ENCODE results near the gene SUN5.

SUN5 gene

DNA sequence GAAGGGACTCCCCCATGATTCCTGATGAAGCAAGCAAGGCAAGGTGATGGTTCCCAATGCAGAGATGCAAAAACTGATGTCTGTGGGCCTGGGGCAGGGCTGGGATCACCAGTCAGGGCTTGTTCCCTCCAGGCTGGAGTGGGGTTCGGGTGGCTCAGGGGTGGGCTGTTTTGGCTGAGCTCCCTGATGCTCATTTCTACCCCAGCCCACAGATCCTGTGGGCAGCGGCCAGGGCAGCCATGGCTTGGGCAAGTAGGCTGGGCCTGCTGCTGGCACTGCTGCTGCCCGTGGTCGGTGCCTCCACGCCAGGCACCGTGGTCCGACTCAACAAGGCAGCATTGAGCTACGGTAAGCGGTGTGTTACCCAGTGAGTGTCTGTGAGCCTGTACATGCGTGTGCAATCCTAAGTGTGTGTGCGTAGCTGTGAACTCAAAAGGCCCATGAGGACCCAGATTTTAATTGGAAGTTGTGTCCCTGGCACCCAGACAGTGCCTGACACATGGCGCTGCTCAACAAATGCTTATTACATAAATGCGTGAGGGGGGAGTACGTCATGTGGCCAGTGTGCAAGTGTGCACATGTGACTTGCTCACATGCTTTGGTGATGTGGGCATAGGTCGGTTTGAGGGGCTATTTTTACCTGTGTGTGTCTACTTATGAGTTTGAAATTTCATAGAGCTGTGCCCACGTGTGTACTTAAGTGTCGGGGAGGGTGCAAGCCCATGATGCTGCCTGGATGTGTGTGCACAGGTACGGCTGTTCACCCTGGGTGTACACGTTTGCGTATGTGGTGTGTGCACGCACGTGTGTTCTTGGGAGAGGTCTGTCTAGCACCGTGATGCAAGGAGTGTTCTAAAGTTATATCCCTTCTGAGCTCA lies 4.3 kb upstream of the SUN5 start:
- Histone ChIP-seq H3K9ac (ENCODE audit: low read depth, low read length) (no peak overlapping the region), H3K4me3 (ENCODE audit: low read depth, low read length) (no peak overlapping the region), H3K36me3 (ENCODE audit: control insufficient read depth, insufficient read depth, low read length) (no peaks in the 10 kb centered on the region), H3K4me1 (ENCODE audit: control insufficient read depth, insufficient read depth, low read length) (no peaks in the 10 kb centered on the region), H3K9me3 (ENCODE audit: control insufficient read depth, insufficient read depth, low read length) (no peaks in the 10 kb centered on the region), H3K27me3 (ENCODE audit: control insufficient read depth, insufficient read depth, low read length) (no peaks in the 10 kb centered on the region)

DNA sequence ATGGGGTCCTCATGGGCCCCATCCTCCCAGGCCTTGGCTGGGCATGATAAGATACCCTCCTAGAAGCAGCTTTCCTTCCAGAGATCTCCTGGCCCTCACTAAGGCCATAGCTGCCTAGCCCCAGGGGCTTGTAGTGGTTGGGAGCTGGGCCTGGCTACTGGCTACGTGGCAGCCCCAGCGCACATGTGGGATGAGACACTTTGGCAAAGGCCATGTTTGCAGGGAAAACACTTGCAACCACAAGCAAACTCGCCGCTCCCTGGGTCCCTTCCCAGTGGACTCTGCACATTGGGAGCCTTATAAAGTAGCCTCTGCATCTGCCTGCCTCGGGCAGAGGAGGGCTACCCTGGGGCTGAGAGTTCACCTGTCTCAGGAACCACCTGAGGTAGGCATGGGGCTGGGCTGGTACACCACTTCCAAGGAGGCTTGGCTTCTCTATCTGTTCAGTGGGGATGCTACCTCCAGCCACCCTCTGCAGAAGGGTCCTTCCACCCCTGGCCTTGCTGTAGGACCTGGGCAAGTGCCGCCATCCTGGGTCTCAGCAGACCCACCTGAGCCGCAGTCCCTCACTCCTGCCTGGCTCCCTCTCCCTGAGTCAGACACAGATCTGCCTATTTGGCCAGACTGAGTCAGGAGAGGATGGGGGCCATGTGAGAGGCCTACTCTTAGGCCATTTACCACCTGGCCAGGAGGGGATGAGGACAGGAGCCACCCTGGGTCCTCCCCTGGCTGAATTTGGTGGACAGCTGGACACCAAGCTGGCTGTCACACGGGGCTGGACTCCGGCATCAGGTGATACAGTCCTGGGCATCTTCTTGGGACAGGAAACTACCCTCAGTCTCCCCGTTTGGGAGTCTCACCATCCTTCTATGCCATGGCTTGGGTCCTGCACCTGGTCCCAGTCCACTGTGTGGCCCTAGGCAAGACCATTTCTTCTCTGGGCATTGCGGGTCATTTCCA lies 3.4 kb upstream of the SUN5 start, which contains the start of gene BPIFB2:
Gene BPIFB2 (plus strand): TSS at position 329 of the 960 bp plus-strand sequence. CDS start 871 bp downstream, outside the sequence.
- Histone ChIP-seq H3K9me3 (ENCODE audit: control insufficient read depth, insufficient read depth, low read length) (no peaks in the 10 kb centered on the region), H3K36me3 (ENCODE audit: control insufficient read depth, insufficient read depth, low read length) (no peaks in the 10 kb centered on the region), H3K4me1 (ENCODE audit: control insufficient read depth, insufficient read depth, low read length) (no peaks in the 10 kb centered on the region), H3K4me3 (ENCODE audit: low read depth, low read length) (no peak within 1 kb of the TSS), H3K9ac (ENCODE audit: low read depth, low read length) (no peak within 1 kb of the TSS), H3K27me3 (ENCODE audit: control insufficient read depth, insufficient read depth, low read length) (no peaks in the 10 kb centered on the region)

DNA sequence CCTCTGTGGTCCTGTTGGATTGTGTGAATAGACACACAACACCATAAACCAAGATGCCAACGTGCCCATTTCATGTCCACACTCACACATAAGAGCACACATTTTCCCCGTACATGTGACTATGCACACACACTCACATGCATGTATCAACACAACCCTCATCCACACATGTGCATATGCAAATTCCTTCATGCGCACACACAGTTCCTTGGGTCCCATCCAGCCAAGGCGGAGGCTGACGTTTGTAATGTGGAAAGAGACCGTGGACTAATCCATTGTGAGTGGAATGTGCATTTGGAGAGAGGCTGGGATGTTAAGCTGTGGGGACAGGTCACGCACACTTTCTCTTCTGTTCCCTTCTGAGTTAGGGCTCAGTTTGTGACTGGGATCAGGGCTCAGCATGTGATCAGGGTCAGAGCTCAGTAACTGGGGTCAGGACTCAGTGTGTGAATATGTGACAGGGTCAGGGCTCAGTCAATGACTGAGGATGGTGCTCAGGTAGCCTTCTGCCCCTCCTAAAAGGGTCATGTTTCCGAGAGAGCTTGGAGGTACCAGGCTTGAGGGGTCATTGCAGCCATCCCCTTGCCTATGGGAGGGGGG lies 2.6 kb upstream of the SUN5 start:
- Histone ChIP-seq H3K36me3 (ENCODE audit: control insufficient read depth, insufficient read depth, low read length) (no peaks in the 10 kb centered on the region), H3K9me3 (ENCODE audit: control insufficient read depth, insufficient read depth, low read length) (no peaks in the 10 kb centered on the region), H3K4me3 (ENCODE audit: low read depth, low read length) (no peak overlapping the region), H3K27me3 (ENCODE audit: control insufficient read depth, insufficient read depth, low read length) (no peaks in the 10 kb centered on the region), H3K4me1 (ENCODE audit: control insufficient read depth, insufficient read depth, low read length) (no peaks in the 10 kb centered on the region), H3K9ac (ENCODE audit: low read depth, low read length) (no peak overlapping the region)

GRCh38 chr20:33005908-33006775 lies 1.9 kb upstream of the SUN5 start:
- no peaks in the 10 kb centered on the region for H3K27me3 ChIP-seq (ENCODE audit: control insufficient read depth, insufficient read depth, low read length)
- no peaks in the 10 kb centered on the region for H3K4me1 ChIP-seq (ENCODE audit: control insufficient read depth, insufficient read depth, low read length)
- H3K4me3 ChIP-seq (ENCODE audit: low read depth, low read length): no peak overlapping the region
- H3K9me3 ChIP-seq (ENCODE audit: control insufficient read depth, insufficient read depth, low read length): no peaks in the 10 kb centered on the region
- no peaks in the 10 kb centered on the region for H3K36me3 ChIP-seq (ENCODE audit: control insufficient read depth, insufficient read depth, low read length)
- no peak overlapping the region for H3K9ac ChIP-seq (ENCODE audit: low read depth, low read length)

- H3K27me3 ChIP-seq (ENCODE audit: control insufficient read depth, insufficient read depth, low read length): no peaks in the 10 kb centered on the region
Measured at GRCh38 chr20:33005132-33005566, 916 bp upstream of the SUN5 start.

GRCh38 chr20:33002087-33002808 lies 2.0 kb downstream of the SUN5 start:
- Histone ChIP-seq H3K9me3 (ENCODE audit: control insufficient read depth, insufficient read depth, low read length) (no peaks in the 10 kb centered on the region), H3K27me3 (ENCODE audit: control insufficient read depth, insufficient read depth, low read length) (no peaks in the 10 kb centered on the region), H3K9ac (ENCODE audit: low read depth, low read length) (no peak overlapping the region), H3K4me3 (ENCODE audit: low read depth, low read length) (no peak overlapping the region), H3K36me3 (ENCODE audit: control insufficient read depth, insufficient read depth, low read length) (no peaks in the 10 kb centered on the region), H3K4me1 (ENCODE audit: control insufficient read depth, insufficient read depth, low read length) (no peaks in the 10 kb centered on the region)

More at GRCh38 chr20:33005132-33005566, 916 bp upstream of the SUN5 start:
- no peak overlapping the region for H3K4me3 ChIP-seq (ENCODE audit: low read depth, low read length)
- no peaks in the 10 kb centered on the region for H3K4me1 ChIP-seq (ENCODE audit: control insufficient read depth, insufficient read depth, low read length)
- H3K9me3 ChIP-seq (ENCODE audit: control insufficient read depth, insufficient read depth, low read length): no peaks in the 10 kb centered on the region
- no peak overlapping the region for H3K9ac ChIP-seq (ENCODE audit: low read depth, low read length)
- H3K36me3 ChIP-seq (ENCODE audit: control insufficient read depth, insufficient read depth, low read length): no peaks in the 10 kb centered on the region

DNA sequence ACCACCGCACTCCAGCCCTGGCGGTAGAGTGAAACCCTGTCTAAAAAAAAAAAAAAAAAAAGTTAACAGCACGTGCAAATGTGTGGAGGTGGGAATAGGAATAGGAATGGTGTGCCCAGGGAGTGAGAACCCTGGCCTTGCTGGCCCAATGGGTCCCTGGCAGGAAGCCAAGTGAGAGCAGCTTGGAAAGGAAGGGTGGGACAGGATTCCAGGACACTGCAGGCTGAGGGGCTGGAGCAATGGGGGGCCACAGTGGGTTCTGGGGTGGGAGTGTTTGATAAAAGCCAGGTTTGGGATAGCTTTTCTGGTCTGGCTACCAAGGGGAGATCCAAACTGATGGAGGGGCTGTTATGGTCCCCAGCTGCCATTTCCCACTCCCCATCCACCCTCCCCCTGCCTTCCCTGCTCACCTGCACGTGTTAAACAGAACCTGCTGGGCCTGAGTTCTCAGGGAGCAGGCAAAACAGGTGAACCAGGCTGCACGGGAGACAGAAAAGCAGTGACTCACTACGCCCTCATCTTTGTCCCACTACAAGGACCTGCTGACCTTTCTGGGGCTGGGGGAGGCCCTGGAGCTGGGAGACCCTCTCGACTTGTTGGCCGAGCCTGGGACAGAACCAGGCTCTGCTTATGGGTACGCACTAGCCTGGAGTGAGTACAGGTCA lies 3.3 kb downstream of the SUN5 start:
- Histone ChIP-seq H3K9ac (ENCODE audit: low read depth, low read length) (no peak overlapping the region), H3K27me3 (ENCODE audit: control insufficient read depth, insufficient read depth, low read length) (no peaks in the 10 kb centered on the region), H3K4me3 (ENCODE audit: low read depth, low read length) (no peak overlapping the region), H3K4me1 (ENCODE audit: control insufficient read depth, insufficient read depth, low read length) (no peaks in the 10 kb centered on the region), H3K9me3 (ENCODE audit: control insufficient read depth, insufficient read depth, low read length) (no peaks in the 10 kb centered on the region), H3K36me3 (ENCODE audit: control insufficient read depth, insufficient read depth, low read length) (no peaks in the 10 kb centered on the region)

- no peaks in the 10 kb centered on the region for H3K36me3 ChIP-seq (ENCODE audit: control insufficient read depth, insufficient read depth, low read length)
- no peak overlapping the region for H3K9ac ChIP-seq (ENCODE audit: low read depth, low read length)
- no peaks in the 10 kb centered on the region for H3K9me3 ChIP-seq (ENCODE audit: control insufficient read depth, insufficient read depth, low read length)
- no peaks in the 10 kb centered on the region for H3K27me3 ChIP-seq (ENCODE audit: control insufficient read depth, insufficient read depth, low read length)
- no peak overlapping the region for H3K4me3 ChIP-seq (ENCODE audit: low read depth, low read length)
- H3K4me1 ChIP-seq (ENCODE audit: control insufficient read depth, insufficient read depth, low read length): no peaks in the 10 kb centered on the region
Measured at GRCh38 chr20:32999603-33000250, 4.5 kb downstream of the SUN5 start.

- Histone ChIP-seq H3K4me3 (ENCODE audit: low read depth, low read length) (no peak overlapping the region), H3K36me3 (ENCODE audit: control insufficient read depth, insufficient read depth, low read length) (no peaks in the 10 kb centered on the region), H3K4me1 (ENCODE audit: control insufficient read depth, insufficient read depth, low read length) (no peaks in the 10 kb centered on the region), H3K27me3 (ENCODE audit: control insufficient read depth, insufficient read depth, low read length) (no peaks in the 10 kb centered on the region), H3K9me3 (ENCODE audit: control insufficient read depth, insufficient read depth, low read length) (no peaks in the 10 kb centered on the region), H3K9ac (ENCODE audit: low read depth, low read length) (no peak overlapping the region)
Measured at GRCh38 chr20:32997431-32997830, 6.8 kb downstream of the SUN5 start.

DNA sequence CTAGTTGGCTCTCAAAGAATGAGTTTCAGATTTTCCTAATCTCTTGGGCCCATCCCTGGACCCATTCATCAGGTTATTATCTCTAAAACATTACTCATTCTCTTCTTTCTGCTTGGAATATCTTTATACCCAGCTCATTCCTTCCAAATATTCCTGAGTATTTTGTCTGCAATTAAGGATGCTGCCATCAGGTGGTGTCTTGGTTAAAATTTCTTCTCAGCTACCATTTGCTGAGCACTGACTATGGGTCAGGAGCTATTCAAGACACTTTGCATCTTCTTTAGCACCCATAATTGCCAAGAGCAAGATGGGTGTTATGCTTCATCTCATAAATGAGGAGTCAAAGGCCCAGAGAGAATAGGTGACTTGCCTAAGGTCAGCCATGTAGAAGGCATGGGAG lies 8.4 kb downstream of the SUN5 start:
- Histone ChIP-seq H3K27me3 (ENCODE audit: control insufficient read depth, insufficient read depth, low read length) (no peaks in the 10 kb centered on the region), H3K4me3 (ENCODE audit: low read depth, low read length) (no peak overlapping the region), H3K9me3 (ENCODE audit: control insufficient read depth, insufficient read depth, low read length) (no peaks in the 10 kb centered on the region), H3K4me1 (ENCODE audit: control insufficient read depth, insufficient read depth, low read length) (no peaks in the 10 kb centered on the region), H3K36me3 (ENCODE audit: control insufficient read depth, insufficient read depth, low read length) (no peaks in the 10 kb centered on the region), H3K9ac (ENCODE audit: low read depth, low read length) (no peak overlapping the region)

All from iPS-15b (cell line).